HG03095 (cell line): ENCODE data around the gene SLC12A8.

Source experiments
- ATAC-seq: cut with Tn5 transposase; IDR thresholded peaks from one replicate; pipeline ENCODE4 v1.9.1; 2021; ENCODE audit warnings: moderate library complexity; ENCODE audit not compliant: unreplicated experiment

Gene SLC12A8

GRCh38 chr3:125157183-125157582, 55.4 kb downstream of the SLC12A8 start:
- no peak for ATAC-seq

GRCh38 chr3:125156456-125156855, 56.1 kb downstream of the SLC12A8 start:
- ATAC-seq, result no peak

- ATAC-seq, result no peak
These were observed 57.7 kb downstream of the SLC12A8 start for GRCh38 chr3:125154800-125155269.

- ATAC-seq, result no peak
These were observed 58.4 kb downstream of the SLC12A8 start for GRCh38 chr3:125154110-125154509.

GRCh38 chr3:125152951-125153350, 59.6 kb downstream of the SLC12A8 start:
- ATAC-seq, result no peak

GRCh38 chr3:125151916-125152315, 60.6 kb downstream of the SLC12A8 start:
- no peak for ATAC-seq

GRCh38 chr3:125151442-125151817, 61.1 kb downstream of the SLC12A8 start:
- ATAC-seq, result no peak

- ATAC-seq, result no peak
These were observed 61.8 kb downstream of the SLC12A8 start for GRCh38 chr3:125150525-125151441.

- no peak for ATAC-seq
These were observed 63.1 kb downstream of the SLC12A8 start for GRCh38 chr3:125149462-125149861.

GRCh38 chr3:125148836-125149235, 63.7 kb downstream of the SLC12A8 start:
- ATAC-seq, result no peak

GRCh38 chr3:125148016-125148812, 64.3 kb downstream of the SLC12A8 start:
- ATAC-seq, result no peak

GRCh38 chr3:125147491-125147820, 65.1 kb downstream of the SLC12A8 start:
- no peak for ATAC-seq

GRCh38 chr3:125146626-125147490, 65.7 kb downstream of the SLC12A8 start:
- no peak for ATAC-seq

- ATAC-seq, result no peak
These were observed 66.6 kb downstream of the SLC12A8 start for GRCh38 chr3:125145751-125146475.

GRCh38 chr3:125144653-125145314, 67.8 kb downstream of the SLC12A8 start:
- ATAC-seq, result no peak

GRCh38 chr3:125143982-125144652, 68.4 kb downstream of the SLC12A8 start:
- ATAC-seq, result no peak

- no peak for ATAC-seq
These were observed 69.0 kb downstream of the SLC12A8 start for GRCh38 chr3:125143538-125143937.

GRCh38 chr3:125142940-125143339, 69.6 kb downstream of the SLC12A8 start:
- no peak for ATAC-seq

GRCh38 chr3:125142420-125142778, 70.1 kb downstream of the SLC12A8 start:
- no peak for ATAC-seq
